ENCODE data around the gene CLEC2A.

Gene CLEC2A

GRCh38 chr12:9897535-9897934 lies 34.6 kb downstream of the CLEC2A start:
- H3K36me3 ChIP-seq (ENCODE audit: control insufficient read depth in 1 of 2, insufficient read depth in 2 of 2, low read depth in 1 of 2, low read length in 2 of 2): no peaks in the 10 kb centered on the region
- no peak overlapping the region for H3K4me2 ChIP-seq (ENCODE audit: low read length, poor library complexity, severe bottlenecking)
- DNase-seq: no peak
- no peak overlapping the region for H2AK5ac ChIP-seq (ENCODE audit: low read length, severe bottlenecking)
- no peak overlapping the region for H3K14ac ChIP-seq (ENCODE audit: low read length in 2 of 2)
- H3K27ac ChIP-seq (ENCODE audit: low read length, poor library complexity, severe bottlenecking): no peak overlapping the region
- peaks cover 4% of the 10 kb centered on the region for H3K9me3 ChIP-seq (ENCODE audit: control insufficient read depth, low read length)
- no peaks in the 10 kb centered on the region for H3K79me1 ChIP-seq (replicated peaks; ENCODE audit: low read length, poor library complexity, severe bottlenecking)
- no peak overlapping the region for H3K4me3 ChIP-seq (ENCODE audit: insufficient read depth in 1 of 2, low read depth in 1 of 2, low read length in 2 of 2)
- H3K9ac ChIP-seq (ENCODE audit: low read length): no peak overlapping the region
- no peaks in the 10 kb centered on the region for H3K27me3 ChIP-seq (ENCODE audit: control insufficient read depth in 1 of 2, insufficient read depth in 1 of 2, low read length in 2 of 2)
- no peak overlapping the region for H2BK15ac ChIP-seq (ENCODE audit: low read depth, poor library complexity, severe bottlenecking)
- no peak overlapping the region for H2AFZ ChIP-seq (ENCODE audit: low read depth, low read length)
- no peaks in the 10 kb centered on the region for H3K4me1 ChIP-seq (ENCODE audit: control insufficient read depth, insufficient read depth, low read depth, low read length)
- no peak overlapping the region for H3K23ac ChIP-seq (ENCODE audit: low read length in 2 of 2)
- H2BK120ac ChIP-seq (ENCODE audit: low read depth, low read length): no peak overlapping the region
- H4K91ac ChIP-seq (ENCODE audit: low read length): no peak overlapping the region
- no peak overlapping the region for H2BK5ac ChIP-seq (ENCODE audit: low read depth, low read length, poor library complexity, severe bottlenecking)
- H3K18ac ChIP-seq (ENCODE audit: low read depth in 1 of 2, low read length in 2 of 2): no peak overlapping the region
- H4K8ac ChIP-seq (ENCODE audit: low read length): peak overlapping the region; percentile 71
- no peak overlapping the region for H3K4ac ChIP-seq (ENCODE audit: low read depth in 1 of 2, low read length in 2 of 2)
- H2BK12ac ChIP-seq (ENCODE audit: low read length in 2 of 2): peak overlapping the region in 1 of 2 experiments; percentile 60
- 90% methylated on average over 5 of the region's 6 CpGs for WGBS

- H3K9ac ChIP-seq (ENCODE audit: low read length): no peak overlapping the region
- no peak overlapping the region for H3K4me2 ChIP-seq (ENCODE audit: low read length, poor library complexity, severe bottlenecking)
- no peak for DNase-seq
- no peak overlapping the region for H3K4ac ChIP-seq (ENCODE audit: low read depth in 1 of 2, low read length in 2 of 2)
- no peak overlapping the region for H4K91ac ChIP-seq (ENCODE audit: low read length)
- no peak overlapping the region for H4K8ac ChIP-seq (ENCODE audit: low read length)
- H3K27me3 ChIP-seq (ENCODE audit: control insufficient read depth in 1 of 2, insufficient read depth in 1 of 2, low read length in 2 of 2): no peaks in the 10 kb centered on the region
- no peaks in the 10 kb centered on the region for H3K79me1 ChIP-seq (replicated peaks; ENCODE audit: low read length, poor library complexity, severe bottlenecking)
- no peak overlapping the region for H2BK15ac ChIP-seq (ENCODE audit: low read depth, poor library complexity, severe bottlenecking)
- no peak overlapping the region for H2BK120ac ChIP-seq (ENCODE audit: low read depth, low read length)
- no peaks in the 10 kb centered on the region for H3K9me3 ChIP-seq (ENCODE audit: control insufficient read depth, low read length)
- H2BK12ac ChIP-seq (ENCODE audit: low read length in 2 of 2): no peak overlapping the region
- H3K27ac ChIP-seq (ENCODE audit: low read length, poor library complexity, severe bottlenecking): no peak overlapping the region
- no peak overlapping the region for H2AFZ ChIP-seq (ENCODE audit: low read depth, low read length)
- H3K23ac ChIP-seq (ENCODE audit: low read length in 2 of 2): no peak overlapping the region
- H3K36me3 ChIP-seq (ENCODE audit: control insufficient read depth in 1 of 2, insufficient read depth in 2 of 2, low read depth in 1 of 2, low read length in 2 of 2): no peaks in the 10 kb centered on the region
- no peak overlapping the region for H2AK5ac ChIP-seq (ENCODE audit: low read length, severe bottlenecking)
- H3K4me1 ChIP-seq (ENCODE audit: control insufficient read depth, insufficient read depth, low read depth, low read length): no peaks in the 10 kb centered on the region
- no peak overlapping the region for H3K4me3 ChIP-seq (ENCODE audit: insufficient read depth in 1 of 2, low read depth in 1 of 2, low read length in 2 of 2)
- H3K14ac ChIP-seq (ENCODE audit: low read length in 2 of 2): no peak overlapping the region
- WGBS: 60% methylated on average over 3 of the region's 6 CpGs
- no peak overlapping the region for H2BK5ac ChIP-seq (ENCODE audit: low read depth, low read length, poor library complexity, severe bottlenecking)
- no peak overlapping the region for H3K18ac ChIP-seq (ENCODE audit: low read depth in 1 of 2, low read length in 2 of 2)
Observed at GRCh38 chr12:9895215-9895971, 36.8 kb downstream of the CLEC2A start.

GRCh38 chr12:9888665-9889273 lies 43.4 kb downstream of the CLEC2A start:
- no peak overlapping the region for H3K23ac ChIP-seq (ENCODE audit: low read length in 2 of 2)
- no peak overlapping the region for H2BK15ac ChIP-seq (ENCODE audit: low read depth, poor library complexity, severe bottlenecking)
- no peak overlapping the region for H2AK5ac ChIP-seq (ENCODE audit: low read length, severe bottlenecking)
- no peaks in the 10 kb centered on the region for H3K36me3 ChIP-seq (ENCODE audit: control insufficient read depth in 1 of 2, insufficient read depth in 2 of 2, low read depth in 1 of 2, low read length in 2 of 2)
- no peak overlapping the region for H3K14ac ChIP-seq (ENCODE audit: low read length in 2 of 2)
- H3K4ac ChIP-seq (ENCODE audit: low read depth in 1 of 2, low read length in 2 of 2): no peak overlapping the region
- no peak overlapping the region for H4K91ac ChIP-seq (ENCODE audit: low read length)
- H3K4me3 ChIP-seq (ENCODE audit: insufficient read depth in 1 of 2, low read depth in 1 of 2, low read length in 2 of 2): no peak overlapping the region
- no peak overlapping the region for H3K9ac ChIP-seq (ENCODE audit: low read length)
- no peak overlapping the region for H2BK5ac ChIP-seq (ENCODE audit: low read depth, low read length, poor library complexity, severe bottlenecking)
- no peaks in the 10 kb centered on the region for H3K27me3 ChIP-seq (ENCODE audit: control insufficient read depth in 1 of 2, insufficient read depth in 1 of 2, low read length in 2 of 2)
- H3K4me2 ChIP-seq (ENCODE audit: low read length, poor library complexity, severe bottlenecking): no peak overlapping the region
- H4K8ac ChIP-seq (ENCODE audit: low read length): no peak overlapping the region
- 92% methylated on average over 3 of the region's 4 CpGs for WGBS
- H3K18ac ChIP-seq (ENCODE audit: low read depth in 1 of 2, low read length in 2 of 2): no peak overlapping the region
- no peaks in the 10 kb centered on the region for H3K4me1 ChIP-seq (ENCODE audit: control insufficient read depth, insufficient read depth, low read depth, low read length)
- DNase-seq: no peak
- H2AFZ ChIP-seq (ENCODE audit: low read depth, low read length): no peak overlapping the region
- H3K9me3 ChIP-seq (ENCODE audit: control insufficient read depth, low read length): no peaks in the 10 kb centered on the region
- no peak overlapping the region for H3K27ac ChIP-seq (ENCODE audit: low read length, poor library complexity, severe bottlenecking)
- no peak overlapping the region for H2BK120ac ChIP-seq (ENCODE audit: low read depth, low read length)
- no peak overlapping the region for H2BK12ac ChIP-seq (ENCODE audit: low read length in 2 of 2)
- no peaks in the 10 kb centered on the region for H3K79me1 ChIP-seq (replicated peaks; ENCODE audit: low read length, poor library complexity, severe bottlenecking)

GRCh38 chr12:9883175-9883574 lies 49.0 kb downstream of the CLEC2A start:
- Histone ChIP-seq H2BK15ac (ENCODE audit: low read depth, poor library complexity, severe bottlenecking) (no peak overlapping the region), H4K8ac (ENCODE audit: low read length) (no peak overlapping the region), H3K9me3 (ENCODE audit: control insufficient read depth, low read length) (no peaks in the 10 kb centered on the region), H2AK5ac (ENCODE audit: low read length, severe bottlenecking) (no peak overlapping the region), H3K27ac (ENCODE audit: low read length, poor library complexity, severe bottlenecking) (no peak overlapping the region), H3K36me3 (ENCODE audit: control insufficient read depth in 1 of 2, insufficient read depth in 2 of 2, low read depth in 1 of 2, low read length in 2 of 2) (no peaks in the 10 kb centered on the region), H3K23ac (ENCODE audit: low read length in 2 of 2) (no peak overlapping the region), H3K27me3 (ENCODE audit: control insufficient read depth in 1 of 2, insufficient read depth in 1 of 2, low read length in 2 of 2) (no peaks in the 10 kb centered on the region), H2AFZ (ENCODE audit: low read depth, low read length) (no peak overlapping the region), H2BK12ac (ENCODE audit: low read length in 2 of 2) (no peak overlapping the region), H3K14ac (ENCODE audit: low read length in 2 of 2) (no peak overlapping the region), H3K4me3 (ENCODE audit: insufficient read depth in 1 of 2, low read depth in 1 of 2, low read length in 2 of 2) (no peak overlapping the region), H3K4me1 (ENCODE audit: control insufficient read depth, insufficient read depth, low read depth, low read length) (no peaks in the 10 kb centered on the region), H3K9ac (ENCODE audit: low read length) (no peak overlapping the region), H3K79me1 (replicated peaks; ENCODE audit: low read length, poor library complexity, severe bottlenecking) (no peaks in the 10 kb centered on the region), H3K18ac (ENCODE audit: low read depth in 1 of 2, low read length in 2 of 2) (no peak overlapping the region), H2BK120ac (ENCODE audit: low read depth, low read length) (no peak overlapping the region), H3K4ac (ENCODE audit: low read depth in 1 of 2, low read length in 2 of 2) (no peak overlapping the region), H3K4me2 (ENCODE audit: low read length, poor library complexity, severe bottlenecking) (no peak overlapping the region), H4K91ac (ENCODE audit: low read length) (no peak overlapping the region), H2BK5ac (ENCODE audit: low read depth, low read length, poor library complexity, severe bottlenecking) (no peak overlapping the region)
- no peak for DNase-seq
